ENCODE measurements around the gene USP5. TPM values are rescaled to one million over a fixed set of nuclear protein-coding genes. Genes with fewer than 3 reads are reported as not detected.

The USP5 gene
- total RNA-seq, 1 experiment from 2014 or later, result 308 TPM

GRCh38 chr12:6829536-6830220, 22.3 kb upstream of the USP5 start:
- Histone ChIP-seq H3K79me2 (ENCODE audit: low read depth) (no peaks in the 10 kb centered on the region), H3K9me2 (ENCODE audit: insufficient read depth) (no peaks in the 10 kb centered on the region), H4K20me1 (ENCODE audit: insufficient read depth) (no peaks in the 10 kb centered on the region), H3K27ac (no peak overlapping the region), H2AFZ (no peak overlapping the region), H3K4me3 (no peak overlapping the region), H3K9me3 (ENCODE audit: insufficient read depth, low read depth) (no peaks in the 10 kb centered on the region), H3F3A (ENCODE audit: insufficient read depth, low read depth) (no peaks in the 10 kb centered on the region; the same call in 1 of the 2 replicates), H3K36me3 (ENCODE audit: low read depth) (no peaks in the 10 kb centered on the region), H3K4me2 (peak overlapping the region; percentile 61; the same call in 1 of the 2 replicates), H3K27me3 (ENCODE audit: insufficient read depth, low read depth) (peaks cover 80% of the 10 kb centered on the region), H3K4me1 (replicated peaks; ENCODE audit: insufficient read depth) (no peaks in the 10 kb centered on the region)
- DNase-seq, result no peak
- BruUV-seq (replicated peaks), result no TSS peak
- no peak; the same call in 1 of the 2 replicates for TF ChIP-seq EZH2 (IDR thresholded peaks at IDR 0.05; ENCODE audit: low read depth)
- TF ChIP-seq CTCF (conservative IDR thresholded peaks at IDR 0.05), result no peak
- intact Hi-C loops (cut with micrococcal nuclease; ENCODE audit: unreplicated experiment), result loop anchor here (5.0 kb wide), 2 partner anchors 142 to 262 kb away; partner anchors contain the start of genes NOP2 and ZNF384
- POLR2A ChIA-PET (ENCODE audit: unreplicated experiment), result interaction anchor here (0.7 kb wide), 1 partner anchor 44 kb away, joined by 4 read pairs; no protein-coding TSS in a partner anchor
- CTCF ChIA-PET, result interaction anchor here (1.3 kb wide), 1 partner anchor 76 kb away, joined by 5 read pairs; no protein-coding TSS in a partner anchor

- Histone ChIP-seq H2AFZ (no peak overlapping the region), H4K20me1 (ENCODE audit: insufficient read depth) (no peaks in the 10 kb centered on the region), H3K79me2 (ENCODE audit: low read depth) (no peaks in the 10 kb centered on the region), H3K9me2 (ENCODE audit: insufficient read depth) (no peaks in the 10 kb centered on the region), H3K4me3 (no peak overlapping the region), H3K36me3 (ENCODE audit: low read depth) (no peaks in the 10 kb centered on the region), H3K9me3 (ENCODE audit: insufficient read depth, low read depth) (no peaks in the 10 kb centered on the region), H3F3A (ENCODE audit: insufficient read depth, low read depth) (no peaks in the 10 kb centered on the region), H3K4me2 (no peak overlapping the region), H3K27me3 (ENCODE audit: insufficient read depth, low read depth) (peaks cover 73% of the 10 kb centered on the region), H3K4me1 (replicated peaks; ENCODE audit: insufficient read depth) (no peaks in the 10 kb centered on the region), H3K27ac (no peak overlapping the region)
- TF ChIP-seq EZH2 (IDR thresholded peaks at IDR 0.05; ENCODE audit: low read depth) (no peak), CTCF (conservative IDR thresholded peaks at IDR 0.05) (no peak)
- no peak for DNase-seq
- CTCF ChIA-PET, result interaction anchor here (0.6 kb wide), 1 partner anchor 63 kb away, joined by 3 read pairs; no protein-coding TSS in a partner anchor
- intact Hi-C loops (cut with micrococcal nuclease; ENCODE audit: unreplicated experiment), result no loop called here
- POLR2A ChIA-PET (ENCODE audit: unreplicated experiment), result interaction anchor here (0.6 kb wide), 1 partner anchor 21 kb away, joined by 4 read pairs; the partner anchor contains the start of gene CDCA3
- BruUV-seq (replicated peaks), result no TSS peak
Measured at GRCh38 chr12:6830286-6830890, 21.6 kb upstream of the USP5 start.

- CTCF ChIA-PET, result interaction anchor here (0.6 to 0.7 kb wide), 2 partner anchors 64 to 299 kb away, joined by 3 to 7 read pairs; no protein-coding TSS in a partner anchor
- no peaks in the 10 kb centered on the region for H3K9me3 ChIP-seq (ENCODE audit: insufficient read depth, low read depth)
- H3K27me3 ChIP-seq (ENCODE audit: insufficient read depth, low read depth), result peaks cover 69% of the 10 kb centered on the region
- intact Hi-C loops (cut with micrococcal nuclease; ENCODE audit: unreplicated experiment), result no loop called here
- BruUV-seq (replicated peaks), result no TSS peak
- POLR2A ChIA-PET (ENCODE audit: unreplicated experiment), result interaction anchor here (0.6 kb wide), 1 partner anchor 20 kb away, joined by 4 read pairs; the partner anchor contains the start of gene CDCA3
- H3K4me2 ChIP-seq, result no peak overlapping the region
- H3K36me3 ChIP-seq (ENCODE audit: low read depth), result no peaks in the 10 kb centered on the region
- H3K27ac ChIP-seq, result no peak overlapping the region
- TF ChIP-seq EZH2 (IDR thresholded peaks at IDR 0.05; ENCODE audit: low read depth) (no peak), CTCF (conservative IDR thresholded peaks at IDR 0.05) (no peak)
- H3K9me2 ChIP-seq (ENCODE audit: insufficient read depth), result no peaks in the 10 kb centered on the region
- H2AFZ ChIP-seq, result no peak overlapping the region
- no peaks in the 10 kb centered on the region for H3K4me1 ChIP-seq (replicated peaks; ENCODE audit: insufficient read depth)
- no peaks in the 10 kb centered on the region for H3K79me2 ChIP-seq (ENCODE audit: low read depth)
- H3F3A ChIP-seq (ENCODE audit: insufficient read depth, low read depth), result no peaks in the 10 kb centered on the region
- no peaks in the 10 kb centered on the region for H4K20me1 ChIP-seq (ENCODE audit: insufficient read depth)
- DNase-seq, result no peak
- H3K4me3 ChIP-seq, result no peak overlapping the region
Measured at GRCh38 chr12:6830999-6831398, 21.0 kb upstream of the USP5 start.
